Stimulated activated CD4-positive, alpha-beta T cell treated with anti-CD3 and anti-CD28 coated beads, Interleukin-4, amount 100 ng/mL, for 48 hours (primary cell): ENCODE measurements around the gene RBP3.

Experiments
- DNase-seq, 2 donors: peaks; one replicate each; pipeline ENCODE4 v3.0.0-alpha.2; 2020; ENCODE audit warnings: low read depth in 2 of 2

Gene RBP3

DNA sequence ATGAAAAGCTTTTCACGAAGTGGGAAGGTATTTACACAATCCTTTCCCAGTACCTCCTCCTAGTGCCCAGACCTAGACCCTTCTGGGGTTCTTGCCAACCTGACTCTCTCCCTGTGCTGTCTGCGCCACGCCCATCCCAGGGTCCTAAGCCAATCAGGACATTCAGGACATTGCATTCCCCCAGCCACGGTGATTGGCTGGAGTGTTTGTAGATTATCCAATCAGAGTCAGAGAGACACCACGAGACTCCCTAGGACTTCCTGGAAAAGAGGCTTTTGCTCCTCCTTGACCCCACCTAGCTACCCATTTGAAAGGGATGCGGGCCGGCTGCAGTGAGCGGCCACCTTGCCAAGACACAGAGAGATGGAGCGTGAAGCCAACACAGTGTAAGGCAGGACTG is 29.5 kb upstream of the RBP3 start:
- no peak for DNase-seq

DNA sequence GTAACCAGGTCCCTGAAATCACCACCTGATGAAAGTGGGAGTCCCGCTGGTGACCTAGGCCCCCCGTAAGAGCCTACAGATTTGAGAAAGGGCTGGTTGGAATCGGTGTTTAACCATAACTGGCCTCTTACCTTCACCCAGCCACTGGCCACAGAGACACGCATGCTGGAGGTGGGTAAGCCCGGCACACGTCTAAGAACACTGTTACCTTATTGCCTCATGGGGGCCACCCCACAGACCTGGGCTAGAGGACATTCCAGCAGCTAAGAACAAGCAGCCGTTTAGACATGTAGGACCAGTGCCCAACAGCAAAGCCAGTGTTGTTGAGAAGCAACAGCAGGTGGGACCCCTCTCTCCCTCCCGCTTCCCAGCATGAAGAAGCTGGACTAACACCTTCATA is 28.4 kb upstream of the RBP3 start:
- DNase-seq = no peak

GRCh38 chr10:47320812-47321211 is 27.4 kb upstream of the RBP3 start:
- DNase-seq = no peak

- DNase-seq = no peak
These were observed 26.5 kb upstream of the RBP3 start for GRCh38 chr10:47321521-47322195.

GRCh38 chr10:47322300-47323061 is 25.7 kb upstream of the RBP3 start, which contains the start of gene GDF2:
GDF2 (plus strand) TSS chr10:47322454; CDS start chr10:47322669, 215 bp downstream.
- DNase-seq = no peak

GRCh38 chr10:47323087-47323486 is 25.1 kb upstream of the RBP3 start:
- DNase-seq = no peak

DNA sequence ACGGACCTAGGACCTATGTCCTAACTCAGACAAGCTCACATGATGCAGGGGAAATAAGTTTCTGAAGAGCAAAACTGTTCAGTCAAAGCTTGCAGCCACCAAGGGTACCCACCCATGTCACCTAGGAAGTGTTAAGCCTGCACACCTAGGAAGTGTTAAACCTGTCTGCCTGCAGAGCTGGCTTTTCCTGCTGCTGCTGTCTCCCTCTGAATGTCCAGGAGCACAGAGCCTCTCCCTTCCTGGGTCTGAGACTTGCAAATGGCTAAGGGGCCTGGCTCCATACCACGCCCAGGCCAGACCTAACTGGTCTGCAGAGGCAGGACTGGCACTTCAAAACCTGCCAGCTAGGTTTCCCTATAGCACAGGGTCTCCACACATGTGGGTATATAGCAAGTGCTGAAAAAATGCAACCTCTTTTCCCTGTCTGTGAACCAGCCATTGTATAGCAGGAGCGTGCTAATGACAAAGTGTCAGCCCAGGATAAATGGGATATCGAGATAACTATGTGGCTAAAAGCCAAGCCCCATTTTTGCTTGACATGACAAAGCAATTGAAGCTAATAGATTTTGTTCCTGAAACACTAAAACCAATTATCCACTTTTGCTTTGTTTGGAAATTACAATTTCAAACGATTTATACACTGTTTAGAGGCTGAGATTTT is 24.4 kb upstream of the RBP3 start:
- DNase-seq = no peak

GRCh38 chr10:47325303-47326291 is 22.6 kb upstream of the RBP3 start:
- no peak for DNase-seq

DNA sequence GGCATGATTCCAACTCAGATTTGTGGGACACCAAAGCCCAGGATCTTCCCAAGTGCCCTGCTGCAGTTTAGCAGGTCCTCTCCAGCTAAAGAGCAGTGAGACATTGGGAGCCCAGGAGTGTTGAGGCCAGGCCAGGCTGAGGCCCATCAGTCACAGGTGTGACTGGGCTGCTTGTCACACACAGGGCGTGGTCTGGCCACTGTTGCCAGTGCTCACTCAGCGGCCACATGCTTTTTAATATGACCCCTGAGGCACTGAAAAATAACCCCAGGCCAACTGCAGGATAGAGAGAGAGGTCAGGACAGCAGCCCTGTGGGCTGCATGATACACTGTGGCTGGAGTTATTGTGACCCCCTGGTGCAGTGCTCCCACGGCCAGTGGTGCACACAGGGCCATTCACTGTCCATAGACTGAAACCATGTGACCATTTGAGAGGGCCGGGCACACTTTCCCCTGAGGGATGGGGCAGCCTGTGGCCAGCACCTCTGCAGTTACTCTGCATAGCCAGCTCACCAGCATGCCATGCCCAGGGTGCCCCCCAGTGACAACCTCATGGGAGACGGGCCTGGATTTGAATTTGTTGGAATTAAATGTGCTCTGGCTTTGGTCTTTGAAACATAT is 21.7 kb upstream of the RBP3 start:
- DNase-seq = no peak

DNA sequence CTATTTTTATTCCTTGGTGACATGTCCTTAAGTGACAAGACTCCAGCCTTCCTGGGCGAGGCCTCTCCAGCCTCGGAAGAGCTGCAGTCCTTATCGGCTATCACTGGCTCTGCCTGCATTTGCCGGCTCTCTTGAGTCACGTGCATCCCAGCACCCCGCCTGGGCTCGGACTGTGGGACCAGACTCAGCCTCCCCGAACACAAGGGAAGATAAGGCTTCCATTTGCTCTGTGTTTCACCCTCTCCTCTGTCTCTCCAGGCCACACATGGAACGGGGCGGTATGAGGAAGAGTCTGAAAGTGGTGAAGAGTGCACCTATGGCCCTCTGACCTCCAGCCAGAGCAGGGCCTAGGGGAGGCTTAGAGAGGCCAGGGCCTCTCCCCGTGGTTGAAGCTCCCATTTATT is 21.2 kb upstream of the RBP3 start:
- DNase-seq = no peak

DNA sequence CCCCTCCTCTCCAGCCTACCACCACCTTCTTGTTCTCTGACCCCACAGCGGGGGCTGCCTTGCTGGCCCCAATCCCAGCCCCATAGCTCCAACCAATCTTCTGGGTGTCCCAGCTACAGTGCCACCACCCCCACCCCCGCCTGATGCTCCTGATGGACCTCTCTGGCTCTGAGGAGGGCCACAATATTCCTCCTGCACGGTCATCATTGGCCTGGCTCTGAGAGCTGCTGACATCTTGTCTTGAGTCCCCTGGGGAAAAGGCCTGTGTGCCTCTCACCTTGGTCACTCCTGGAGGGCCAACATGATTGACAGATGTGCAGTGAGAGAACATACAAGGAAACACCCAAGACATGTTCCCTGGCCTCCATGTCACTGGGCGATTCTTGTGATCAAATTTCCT is 18.3 kb upstream of the RBP3 start:
- DNase-seq = no peak

DNA sequence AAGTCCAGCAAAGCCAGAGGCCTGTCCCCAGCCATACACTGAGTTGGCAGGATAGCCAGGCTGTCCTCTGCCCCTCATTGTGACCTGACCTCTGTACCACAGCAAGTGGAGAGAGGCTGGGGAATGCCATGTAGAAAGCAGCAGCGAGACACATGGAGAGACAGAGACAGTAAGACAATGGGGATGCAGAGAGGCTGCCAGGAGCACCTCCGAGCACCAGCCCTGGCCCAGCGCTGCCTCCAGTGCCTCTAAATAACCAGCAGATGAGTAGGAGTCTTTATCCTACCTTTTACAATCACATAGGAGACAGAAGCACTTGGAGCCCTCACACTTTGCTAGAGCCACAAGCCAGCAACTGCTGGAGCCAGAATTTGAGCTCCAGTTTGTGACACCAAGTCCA is 17.8 kb upstream of the RBP3 start:
- DNase-seq = no peak

DNA sequence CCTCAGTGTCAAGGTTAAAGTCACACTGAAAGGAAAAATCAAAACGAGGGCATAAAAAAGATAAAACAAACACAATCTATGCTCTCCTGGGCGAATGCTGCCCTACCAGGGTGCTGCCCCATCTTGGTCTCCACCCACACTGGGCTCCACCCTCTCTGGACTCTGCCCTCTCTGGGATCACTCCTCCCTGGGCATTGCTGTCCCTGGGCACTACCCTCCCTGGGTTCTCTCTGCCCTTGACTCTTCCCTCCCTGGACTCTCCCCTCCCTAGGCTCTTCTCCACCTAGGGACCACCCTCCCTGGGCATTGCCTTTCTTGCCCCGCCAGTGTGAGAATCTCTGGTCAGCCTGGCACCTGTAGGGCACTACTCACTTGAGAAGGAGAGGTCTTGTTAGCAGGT is 17.4 kb upstream of the RBP3 start:
- DNase-seq = no peak

DNA sequence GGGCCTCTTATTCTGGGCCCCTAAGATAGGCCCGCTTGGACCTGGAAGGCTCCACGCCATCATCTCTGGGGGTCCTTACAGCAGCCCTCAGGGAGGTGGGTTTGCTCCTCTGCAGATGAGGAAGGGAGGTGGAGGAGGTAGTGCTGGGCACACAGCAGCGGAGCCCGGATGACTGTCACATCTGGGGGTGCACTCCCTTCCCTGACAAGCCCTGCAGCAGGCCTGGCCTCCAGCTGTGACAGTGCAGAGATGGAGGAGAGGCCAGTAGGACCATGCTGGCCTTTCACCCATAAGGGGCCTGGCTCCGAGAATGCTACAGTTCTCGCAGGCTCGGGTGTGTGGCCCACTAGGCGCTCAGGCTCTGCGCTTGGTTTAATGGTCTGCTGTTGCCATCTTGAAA is 16.7 kb upstream of the RBP3 start:
- no peak for DNase-seq

- no peak for DNase-seq
These were observed 16.2 kb upstream of the RBP3 start for GRCh38 chr10:47331954-47332353.

DNA sequence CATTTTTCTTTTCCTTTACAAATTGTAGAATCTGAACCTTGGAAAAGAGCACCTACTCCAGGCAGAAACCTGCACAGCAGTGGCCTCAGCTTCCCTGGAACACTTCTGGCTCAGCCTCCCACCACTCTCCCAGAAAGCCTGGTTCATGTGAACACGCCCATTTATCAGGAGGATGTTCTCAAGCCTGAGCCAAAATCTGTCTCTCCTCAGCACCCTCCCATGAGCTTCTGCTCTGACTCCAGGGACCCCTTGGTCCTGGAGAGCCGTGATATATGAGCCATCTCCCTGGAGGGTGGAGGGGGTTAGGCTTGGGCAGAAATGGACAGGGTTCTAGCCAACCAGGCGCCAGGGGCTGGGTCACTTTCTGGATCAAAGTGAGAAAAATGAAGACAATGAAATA is 15.8 kb upstream of the RBP3 start:
- no peak for DNase-seq

GRCh38 chr10:47332946-47333345 is 15.2 kb upstream of the RBP3 start:
- no peak for DNase-seq

GRCh38 chr10:47333532-47333931 is 14.6 kb upstream of the RBP3 start:
- no peak for DNase-seq

DNA sequence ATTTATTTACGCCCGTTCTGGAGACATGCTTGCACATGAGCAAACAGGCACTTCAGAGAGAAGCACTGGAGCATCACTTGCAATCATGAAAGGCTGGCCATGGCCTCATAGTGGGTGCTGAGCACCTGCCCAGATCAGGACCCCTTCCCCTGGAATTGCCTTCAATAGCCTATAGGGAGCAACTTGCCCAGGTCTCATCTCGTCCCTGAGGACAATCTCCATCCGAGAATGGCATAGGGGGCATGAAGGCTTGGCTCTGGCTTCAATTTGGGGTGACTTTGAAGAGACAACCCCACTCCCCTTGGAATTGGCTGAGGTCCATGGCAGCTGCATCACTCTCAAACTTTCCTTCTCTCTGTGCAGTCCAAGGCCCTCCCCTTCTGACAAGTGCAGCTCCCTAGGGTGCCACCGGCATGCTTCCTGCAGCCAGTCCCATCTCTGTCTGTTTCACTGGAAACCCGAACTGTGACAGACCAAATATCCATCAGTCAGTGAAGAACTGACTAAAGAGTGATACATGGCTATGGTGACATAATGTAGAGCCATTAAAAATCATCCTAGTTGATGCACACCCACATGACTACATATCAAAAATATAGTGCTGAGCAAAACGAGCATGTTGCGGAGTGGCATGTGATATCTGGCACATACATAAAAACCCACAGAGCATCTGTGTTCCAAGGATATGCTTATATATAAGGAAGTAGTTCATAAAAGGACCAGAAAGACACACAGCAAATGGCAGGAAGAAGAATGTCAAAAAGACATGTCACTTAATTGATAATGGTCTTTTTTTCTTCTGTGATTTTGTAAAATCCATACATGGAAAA is 13.5 kb upstream of the RBP3 start:
- no peak for DNase-seq

DNA sequence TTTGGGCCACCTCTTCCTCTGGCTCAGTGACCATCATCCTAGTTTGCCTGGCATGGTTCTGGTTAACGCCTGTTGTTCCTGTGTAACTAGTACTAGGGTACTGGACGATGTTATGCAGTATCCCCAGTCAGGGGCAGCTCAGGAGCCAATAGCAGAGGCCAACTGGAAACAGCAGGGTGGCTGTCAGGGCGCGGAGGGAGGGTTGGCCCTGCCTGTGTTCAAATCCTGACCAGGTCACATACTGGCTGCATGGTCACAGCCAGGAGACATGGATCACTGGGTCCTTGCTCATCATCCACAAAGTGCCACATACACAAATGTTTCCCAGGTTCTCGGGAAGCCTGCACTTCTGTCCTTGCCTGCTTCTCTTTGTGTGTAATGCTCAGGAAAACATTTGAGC is 12.3 kb upstream of the RBP3 start:
- no peak for DNase-seq
